Neural progenitor cell (in vitro differentiated cells): Measurements from ENCODE around the gene SUPT20HL1. TPM values are rescaled to one million over a fixed set of nuclear protein-coding genes. Genes with fewer than 3 reads are reported as not detected.
"Not testable (repeated sequence)": the region's sequence is repeated elsewhere in the genome, so short reads cannot be mapped to it uniquely, and the experiment has no call there.

Experiments used
- DNase-seq: peaks from one replicate; pipeline ENCODE4 v3.0.0-alpha.2; 2016; ENCODE audit warnings: low spot score
- H2AFZ ChIP-seq: fragments of 200-600 bp; sonication (generic); replicated peaks from 2 replicates; pipeline ENCODE4 v1.6.1; 2016; ENCODE audit warnings: antibody characterized with exemption
- H3F3A ChIP-seq: fragments of 200-600 bp; sonication (generic); 2 replicates; pipeline ENCODE4 v1.6.1; 2016; ENCODE audit warnings: antibody characterized with exemption, low read depth
- H3K27ac ChIP-seq: fragments of 200-600 bp; sonication (generic); 2 replicates; pipeline ENCODE4 v1.5.1; 2016; ENCODE audit warnings: mild to moderate bottlenecking
- H3K27me3 ChIP-seq: fragments of 200-600 bp; sonication (generic); 2 replicates; pipeline ENCODE4 v1.6.1; 2016; ENCODE audit warnings: mild to moderate bottlenecking, moderate library complexity
- H3K36me3 ChIP-seq: fragments of 200-600 bp; sonication (generic); 2 replicates; pipeline ENCODE4 v1.5.1; 2016
- H3K4me1 ChIP-seq: fragments of 200-600 bp; sonication (generic); 2 replicates; pipeline ENCODE4 v1.6.1; 2016; ENCODE audit warnings: mixed run types
- H3K4me2 ChIP-seq: fragments of 200-600 bp; sonication (generic); 2 replicates; pipeline ENCODE4 v1.6.1; 2016
- H3K4me3 ChIP-seq: fragments of 200-600 bp; sonication (generic); 2 replicates; pipeline ENCODE4 v1.5.1; 2016
- H3K79me2 ChIP-seq: fragments of 200-600 bp; sonication (generic); 2 replicates; pipeline ENCODE4 v1.6.1; 2016; ENCODE audit warnings: low read depth
- H3K9ac ChIP-seq: fragments of 200-600 bp; sonication (generic); 2 replicates; pipeline ENCODE4 v1.6.1; 2016
- H3K9me3 ChIP-seq: fragments of 200-600 bp; sonication (generic); 2 replicates; pipeline ENCODE4 v1.5.1; 2016; ENCODE audit warnings: low read depth
- H4K20me1 ChIP-seq: fragments of 200-600 bp; sonication (generic); 2 replicates; pipeline ENCODE4 v1.6.1; 2016; ENCODE audit warnings: low read depth
- H3K27ac Mint-ChIP-seq: 3 replicates; pipeline ENCODE4 v1.8.0; 2021; ENCODE audit warnings: mixed read lengths
- H3K27me3 Mint-ChIP-seq: 2 replicates; pipeline ENCODE4 v1.8.0; 2022; ENCODE audit warnings: low read depth, mild to moderate bottlenecking, inconsistent platforms, moderate library complexity, mixed read lengths; ENCODE audit not compliant: insufficient read depth
- H3K36me3 Mint-ChIP-seq: 3 replicates; pipeline ENCODE4 v1.8.0; 2021; ENCODE audit warnings: mixed read lengths
- H3K4me1 Mint-ChIP-seq: 3 replicates; pipeline ENCODE4 v1.8.0; 2021; ENCODE audit warnings: mixed read lengths
- H3K4me3 Mint-ChIP-seq: 3 replicates; pipeline ENCODE4 v1.8.0; 2021; ENCODE audit warnings: mild to moderate bottlenecking, moderate library complexity, mixed read lengths
- H3K9me3 Mint-ChIP-seq: 3 replicates; pipeline ENCODE4 v1.8.0; 2020; ENCODE audit warnings: mixed read lengths
- EZH2 ChIP-seq: fragments of 200-600 bp; sonication (generic); IDR thresholded peaks from 2 replicates; pipeline ENCODE4 v1.6.1; 2017; ENCODE audit warnings: antibody characterized with exemption, mild to moderate bottlenecking, moderate library complexity
- EZH2phosphoT487 ChIP-seq: fragments of 200-600 bp; sonication (generic); IDR thresholded peaks from 2 replicates; pipeline ENCODE4 v1.6.1; 2017; ENCODE audit warnings: antibody characterized with exemption
- total RNA-seq: library from RNA; depleted of rRNA; stranded (reverse); fragments of >200 nt; gene quantifications from 2 replicates; pipeline ENCODE4 v1.2.3, GENCODE V29; 2015; ENCODE audit warnings: low replicate concordance
- TF ChIP-seq, protein P1 (sequence below): fragments of 200-600 bp; sonication (generic); IDR thresholded peaks from 2 replicates; pipeline ENCODE4 v1.5.1; 2017; ENCODE audit warnings: antibody characterized with exemption, mild to moderate bottlenecking

The SUPT20HL1 gene
- total RNA-seq, 1 donor from 2014 or later: not detected

DNA sequence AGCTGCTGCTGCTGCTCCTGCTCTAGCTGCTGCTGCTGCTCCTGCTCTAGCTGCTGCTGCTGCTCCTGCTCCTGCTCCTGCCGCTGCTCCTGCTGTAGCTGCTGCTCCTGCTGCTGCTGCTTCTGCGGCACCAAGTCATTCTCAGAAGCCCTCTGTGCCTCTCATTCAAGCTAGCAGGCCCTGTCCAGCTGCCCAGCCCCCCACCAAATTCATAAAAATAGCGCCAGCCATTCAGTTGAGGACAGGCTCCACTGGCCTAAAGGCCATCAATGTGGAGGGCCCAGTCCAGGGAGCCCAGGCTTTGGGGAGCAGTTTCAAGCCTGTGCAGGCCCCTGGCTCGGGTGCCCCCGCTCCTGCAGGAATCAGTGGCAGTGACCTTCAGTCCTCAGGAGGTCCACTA, 3.9 kb downstream of the SUPT20HL1 start:
- Histone ChIP-seq H3K27me3 (no peaks in the 10 kb centered on the region), H4K20me1 (no peaks in the 10 kb centered on the region), H3K4me3 (no peak overlapping the region), H3K36me3 (no peaks in the 10 kb centered on the region), H3K9me3 (no peaks in the 10 kb centered on the region), H3K9ac (no peak overlapping the region), H2AFZ (peak overlapping the region; percentile 26), H3K27ac (no peak overlapping the region), H3K4me1 (no peaks in the 10 kb centered on the region), H3F3A (no peaks in the 10 kb centered on the region), H3K79me2 (no peaks in the 10 kb centered on the region), H3K4me2 (no peak overlapping the region)
- H3K9me3 Mint-ChIP-seq: no peaks in the 10 kb centered on the region
- H3K27ac Mint-ChIP-seq: no peak overlapping the region
- peaks cover 4% of the 10 kb centered on the region for H3K27me3 Mint-ChIP-seq
- H3K36me3 Mint-ChIP-seq: no peaks in the 10 kb centered on the region
- H3K4me1 Mint-ChIP-seq: peaks cover 11% of the 10 kb centered on the region
- TF ChIP-seq EZH2 (no peak), EZH2phosphoT487 (no peak)
- TF ChIP-seq, protein P1, sequence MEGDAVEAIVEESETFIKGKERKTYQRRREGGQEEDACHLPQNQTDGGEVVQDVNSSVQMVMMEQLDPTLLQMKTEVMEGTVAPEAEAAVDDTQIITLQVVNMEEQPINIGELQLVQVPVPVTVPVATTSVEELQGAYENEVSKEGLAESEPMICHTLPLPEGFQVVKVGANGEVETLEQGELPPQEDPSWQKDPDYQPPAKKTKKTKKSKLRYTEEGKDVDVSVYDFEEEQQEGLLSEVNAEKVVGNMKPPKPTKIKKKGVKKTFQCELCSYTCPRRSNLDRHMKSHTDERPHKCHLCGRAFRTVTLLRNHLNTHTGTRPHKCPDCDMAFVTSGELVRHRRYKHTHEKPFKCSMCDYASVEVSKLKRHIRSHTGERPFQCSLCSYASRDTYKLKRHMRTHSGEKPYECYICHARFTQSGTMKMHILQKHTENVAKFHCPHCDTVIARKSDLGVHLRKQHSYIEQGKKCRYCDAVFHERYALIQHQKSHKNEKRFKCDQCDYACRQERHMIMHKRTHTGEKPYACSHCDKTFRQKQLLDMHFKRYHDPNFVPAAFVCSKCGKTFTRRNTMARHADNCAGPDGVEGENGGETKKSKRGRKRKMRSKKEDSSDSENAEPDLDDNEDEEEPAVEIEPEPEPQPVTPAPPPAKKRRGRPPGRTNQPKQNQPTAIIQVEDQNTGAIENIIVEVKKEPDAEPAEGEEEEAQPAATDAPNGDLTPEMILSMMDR: no peak
- H3K4me3 Mint-ChIP-seq: no peak overlapping the region
- no peak for DNase-seq

DNA sequence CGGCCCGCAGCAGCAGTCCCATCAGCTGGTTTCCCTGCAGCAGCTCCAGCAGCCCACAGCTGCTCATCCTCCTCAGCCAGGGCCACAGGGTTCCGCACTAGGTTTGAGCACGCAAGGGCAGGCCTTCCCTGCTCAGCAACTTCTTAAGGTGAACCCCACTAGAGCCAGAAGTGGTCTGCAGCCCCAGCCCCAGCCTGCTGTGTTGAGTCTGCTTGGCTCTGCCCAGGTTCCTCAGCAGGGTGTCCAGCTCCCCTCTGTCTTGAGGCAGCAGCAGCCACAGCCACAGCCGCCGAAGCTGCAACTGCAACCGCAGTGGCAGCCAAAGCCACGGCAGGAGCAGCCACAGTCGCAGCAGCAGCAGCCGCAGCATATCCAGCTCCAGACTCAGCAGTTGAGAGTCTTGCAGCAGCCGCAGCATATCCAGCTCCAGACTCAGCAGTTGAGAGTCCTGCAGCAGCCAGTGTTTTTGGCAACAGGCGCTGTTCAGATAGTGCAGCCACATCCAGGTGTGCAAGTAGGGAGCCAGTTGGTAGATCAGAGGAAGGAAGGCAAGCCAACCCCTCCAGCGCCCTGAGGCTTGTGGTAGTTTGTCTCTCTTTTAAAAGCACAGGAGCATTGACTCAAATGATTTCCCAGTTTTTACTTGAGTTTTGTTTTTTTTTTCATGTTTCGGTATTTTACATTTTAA, 4.6 kb downstream of the SUPT20HL1 start:
- Histone ChIP-seq H3F3A (no peaks in the 10 kb centered on the region), H2AFZ (peak overlapping the region; percentile 3), H3K4me2 (no peak overlapping the region), H4K20me1 (no peaks in the 10 kb centered on the region), H3K4me3 (no peak overlapping the region), H3K9ac (no peak overlapping the region), H3K4me1 (no peaks in the 10 kb centered on the region), H3K9me3 (no peaks in the 10 kb centered on the region), H3K79me2 (no peaks in the 10 kb centered on the region), H3K36me3 (no peaks in the 10 kb centered on the region), H3K27ac (no peak overlapping the region), H3K27me3 (peaks cover 5% of the 10 kb centered on the region)
- Mint-ChIP-seq H3K27ac (no peak overlapping the region), H3K9me3 (no peaks in the 10 kb centered on the region), H3K27me3 (peaks cover 2% of the 10 kb centered on the region), H3K4me1 (peaks cover 11% of the 10 kb centered on the region), H3K36me3 (no peaks in the 10 kb centered on the region), H3K4me3 (no peak overlapping the region)
- DNase-seq: no peak
- TF ChIP-seq, protein P1: no peak
- TF ChIP-seq EZH2phosphoT487: no peak
- no peak for TF ChIP-seq EZH2

DNA sequence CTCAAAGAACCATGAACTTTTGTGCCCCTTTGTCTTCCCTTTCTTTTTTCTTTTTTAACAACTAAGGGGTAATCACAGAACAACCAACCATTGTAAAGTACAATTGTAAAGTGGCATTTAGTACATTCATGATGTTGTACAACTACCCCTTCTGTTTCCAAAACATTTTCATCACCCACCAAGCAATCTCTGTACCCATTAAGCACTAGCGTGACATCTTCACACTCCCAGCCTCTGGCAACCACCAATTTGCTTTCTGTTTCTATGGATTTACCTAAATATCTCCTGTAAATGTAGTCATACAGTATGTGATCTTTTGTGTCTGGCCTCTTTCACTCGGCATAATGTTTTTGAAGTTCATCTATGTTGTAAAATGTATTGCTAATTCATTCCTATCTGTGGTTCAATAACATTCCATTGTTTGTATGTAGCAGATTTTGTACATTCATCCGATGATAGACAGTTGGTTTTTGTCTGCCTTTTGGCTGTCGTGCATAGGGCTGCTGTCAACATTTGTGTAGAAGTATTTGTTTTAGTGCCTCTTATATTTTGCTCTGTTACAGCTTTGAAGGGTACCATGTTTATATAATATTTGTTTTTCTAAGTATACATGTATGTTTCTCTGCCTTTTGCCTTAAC, 6.4 kb downstream of the SUPT20HL1 start:
- H4K20me1 ChIP-seq, H2AFZ ChIP-seq, H3K9ac ChIP-seq, H3K79me2 ChIP-seq, H3K27ac ChIP-seq, H3K36me3 ChIP-seq, H3K4me1 ChIP-seq, DNase-seq, H3F3A ChIP-seq, H3K36me3 Mint-ChIP-seq, H3K4me3 ChIP-seq, H3K4me3 Mint-ChIP-seq, H3K4me2 ChIP-seq, H3K9me3 Mint-ChIP-seq, H3K27me3 Mint-ChIP-seq, H3K27ac Mint-ChIP-seq, H3K9me3 ChIP-seq: not testable (repeated sequence)
- H3K4me1 Mint-ChIP-seq: peaks cover 20% of the 10 kb centered on the region
- H3K27me3 ChIP-seq: peaks cover 20% of the 10 kb centered on the region

DNA sequence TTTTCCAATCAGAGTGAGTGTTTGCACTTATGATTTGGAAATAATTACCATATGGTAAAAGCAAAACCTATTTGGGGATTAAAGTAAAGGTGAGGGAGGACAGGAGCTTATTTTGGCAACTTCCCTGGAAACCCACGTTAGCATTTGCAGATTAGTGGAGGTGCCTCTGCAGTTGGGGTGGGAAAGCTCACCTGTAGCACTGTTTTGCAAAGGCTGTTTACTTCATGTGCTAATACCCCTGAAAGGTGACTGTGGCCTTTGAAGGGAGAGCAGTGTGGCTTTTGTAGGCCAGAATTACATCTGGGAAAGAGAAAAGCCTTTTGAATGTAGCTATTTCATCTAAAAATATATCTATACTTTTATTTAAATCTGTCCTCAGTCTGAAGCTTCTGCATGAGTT, 9.4 kb downstream of the SUPT20HL1 start:
- Histone ChIP-seq H3K9me3 (no peaks in the 10 kb centered on the region), H3K4me1 (peaks cover 9% of the 10 kb centered on the region), H2AFZ (no peak overlapping the region), H3K27me3 (peaks cover 20% of the 10 kb centered on the region), H3K9ac (no peak overlapping the region), H3F3A (peaks cover 25% of the 10 kb centered on the region), H3K36me3 (no peaks in the 10 kb centered on the region), H3K4me2 (no peak overlapping the region), H3K27ac (no peak overlapping the region), H3K4me3 (no peak overlapping the region), H3K79me2 (no peaks in the 10 kb centered on the region), H4K20me1 (no peaks in the 10 kb centered on the region)
- Mint-ChIP-seq H3K27me3 (peaks cover 9% of the 10 kb centered on the region), H3K36me3 (no peaks in the 10 kb centered on the region), H3K27ac (no peak overlapping the region), H3K9me3 (no peaks in the 10 kb centered on the region), H3K4me1 (peaks cover 16% of the 10 kb centered on the region), H3K4me3 (no peak overlapping the region)
- no peak for DNase-seq
- TF ChIP-seq EZH2phosphoT487 (no peak), EZH2 (no peak)
- TF ChIP-seq, protein P1: no peak
